ENCODE data around the gene RAB30. TPM values are rescaled to one million over a fixed set of nuclear protein-coding genes. Genes with fewer than 3 reads are reported as not detected.
"Not testable (repeated sequence)": the region's sequence is repeated elsewhere in the genome, so short reads cannot be mapped to it uniquely, and the experiment has no call there.

Gene RAB30
- total RNA-seq, 1 donor from 2014 or later = 12.3 TPM

GRCh38 chr11:82974135-82974534 is 97.6 kb downstream of the RAB30 start:
- Mint-ChIP-seq H3K36me3 (no peaks in the 10 kb centered on the region), H3K4me1 (no peaks in the 10 kb centered on the region), H3K27ac (no peak overlapping the region), H3K9me3 (no peaks in the 10 kb centered on the region), H3K4me3 (no peak overlapping the region), H3K27me3 (ENCODE audit: insufficient read depth, low read depth) (peaks cover 5% of the 10 kb centered on the region)
- TF ChIP-seq, protein P1, sequence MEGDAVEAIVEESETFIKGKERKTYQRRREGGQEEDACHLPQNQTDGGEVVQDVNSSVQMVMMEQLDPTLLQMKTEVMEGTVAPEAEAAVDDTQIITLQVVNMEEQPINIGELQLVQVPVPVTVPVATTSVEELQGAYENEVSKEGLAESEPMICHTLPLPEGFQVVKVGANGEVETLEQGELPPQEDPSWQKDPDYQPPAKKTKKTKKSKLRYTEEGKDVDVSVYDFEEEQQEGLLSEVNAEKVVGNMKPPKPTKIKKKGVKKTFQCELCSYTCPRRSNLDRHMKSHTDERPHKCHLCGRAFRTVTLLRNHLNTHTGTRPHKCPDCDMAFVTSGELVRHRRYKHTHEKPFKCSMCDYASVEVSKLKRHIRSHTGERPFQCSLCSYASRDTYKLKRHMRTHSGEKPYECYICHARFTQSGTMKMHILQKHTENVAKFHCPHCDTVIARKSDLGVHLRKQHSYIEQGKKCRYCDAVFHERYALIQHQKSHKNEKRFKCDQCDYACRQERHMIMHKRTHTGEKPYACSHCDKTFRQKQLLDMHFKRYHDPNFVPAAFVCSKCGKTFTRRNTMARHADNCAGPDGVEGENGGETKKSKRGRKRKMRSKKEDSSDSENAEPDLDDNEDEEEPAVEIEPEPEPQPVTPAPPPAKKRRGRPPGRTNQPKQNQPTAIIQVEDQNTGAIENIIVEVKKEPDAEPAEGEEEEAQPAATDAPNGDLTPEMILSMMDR (IDR thresholded peaks at IDR 0.05) = no peak
- no peak for TF ChIP-seq EZH2phosphoT487 (IDR thresholded peaks at IDR 0.05)
- no peak for TF ChIP-seq EZH2 (IDR thresholded peaks at IDR 0.05)
- H3K4me3 ChIP-seq = no peak overlapping the region
- no peak overlapping the region for H2AFZ ChIP-seq (replicated peaks)
- no peaks in the 10 kb centered on the region for H3K9me3 ChIP-seq (ENCODE audit: low read depth)
- H4K20me1 ChIP-seq (ENCODE audit: low read depth) = no peaks in the 10 kb centered on the region
- no peaks in the 10 kb centered on the region for H3K36me3 ChIP-seq
- H3K27ac ChIP-seq = no peak overlapping the region
- H3F3A ChIP-seq (ENCODE audit: low read depth) = no peaks in the 10 kb centered on the region
- no peaks in the 10 kb centered on the region for H3K27me3 ChIP-seq
- H3K79me2 ChIP-seq (ENCODE audit: low read depth) = no peaks in the 10 kb centered on the region
- peaks cover 10% of the 10 kb centered on the region for H3K4me1 ChIP-seq
- DNase-seq (ENCODE audit: low spot score) = no peak
- H3K9ac ChIP-seq = no peak overlapping the region
- H3K4me2 ChIP-seq = no peak overlapping the region

GRCh38 chr11:82972103-82972502 is 99.6 kb downstream of the RAB30 start:
- no peak overlapping the region for H2AFZ ChIP-seq (replicated peaks)

DNA sequence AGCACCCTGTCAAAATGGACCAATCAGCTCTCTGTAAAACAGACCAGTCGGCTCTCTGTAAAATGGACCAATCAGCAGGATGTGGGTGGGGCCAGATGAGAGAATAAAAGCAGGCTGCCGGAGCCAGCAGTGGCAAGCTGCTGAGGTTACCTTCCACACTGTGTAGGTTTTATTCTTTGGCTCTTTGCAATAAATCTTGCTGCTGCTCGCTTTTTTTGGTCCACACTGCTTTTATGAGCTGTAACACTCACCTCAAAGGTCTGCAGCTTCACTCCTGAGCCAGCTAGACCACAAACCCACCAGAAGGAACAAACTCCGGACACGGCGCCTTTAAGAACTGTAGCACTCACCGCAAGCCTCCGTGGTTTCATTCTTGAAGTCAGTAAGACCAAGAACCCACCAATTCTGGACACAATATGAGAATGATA is 100.2 kb downstream of the RAB30 start:
- H3K27me3 ChIP-seq; H3K79me2 ChIP-seq (ENCODE audit: low read depth); H3K4me1 ChIP-seq; H3K27me3 Mint-ChIP-seq (ENCODE audit: insufficient read depth, low read depth); H3F3A ChIP-seq (ENCODE audit: low read depth); H4K20me1 ChIP-seq (ENCODE audit: low read depth); H3K4me1 Mint-ChIP-seq; H3K4me2 ChIP-seq; H3K27ac Mint-ChIP-seq; H2AFZ ChIP-seq (replicated peaks); H3K9ac ChIP-seq; H3K4me3 Mint-ChIP-seq; H3K4me3 ChIP-seq; H3K36me3 ChIP-seq; H3K9me3 Mint-ChIP-seq; H3K9me3 ChIP-seq (ENCODE audit: low read depth); H3K27ac ChIP-seq; DNase-seq (ENCODE audit: low spot score); H3K36me3 Mint-ChIP-seq: not testable (repeated sequence)

More at GRCh38 chr11:82972103-82972502, 99.6 kb downstream of the RAB30 start:
- H3F3A ChIP-seq (ENCODE audit: low read depth) = no peaks in the 10 kb centered on the region
- H3K4me2 ChIP-seq = no peak overlapping the region
- H3K9me3 ChIP-seq (ENCODE audit: low read depth) = no peaks in the 10 kb centered on the region
- no peak overlapping the region for H3K27ac ChIP-seq
- H3K79me2 ChIP-seq (ENCODE audit: low read depth) = no peaks in the 10 kb centered on the region
- DNase-seq (ENCODE audit: low spot score) = no peak
- Mint-ChIP-seq H3K4me3 (no peak overlapping the region), H3K27ac (no peak overlapping the region), H3K27me3 (ENCODE audit: insufficient read depth, low read depth) (peaks cover 2% of the 10 kb centered on the region), H3K4me1 (no peaks in the 10 kb centered on the region), H3K9me3 (no peaks in the 10 kb centered on the region), H3K36me3 (no peaks in the 10 kb centered on the region)
- peaks cover 10% of the 10 kb centered on the region for H3K4me1 ChIP-seq
- no peaks in the 10 kb centered on the region for H3K27me3 ChIP-seq
- H3K36me3 ChIP-seq = no peaks in the 10 kb centered on the region
- H3K4me3 ChIP-seq = no peak overlapping the region
- no peak overlapping the region for H3K9ac ChIP-seq
- H4K20me1 ChIP-seq (ENCODE audit: low read depth) = no peaks in the 10 kb centered on the region
- no peak for TF ChIP-seq EZH2 (IDR thresholded peaks at IDR 0.05)
- TF ChIP-seq, protein P1 (IDR thresholded peaks at IDR 0.05) = no peak
- TF ChIP-seq EZH2phosphoT487 (IDR thresholded peaks at IDR 0.05) = no peak

GRCh38 chr11:82970507-82971083 is 101.1 kb downstream of the RAB30 start:
- not testable (repeated sequence) for H3K27me3 Mint-ChIP-seq (ENCODE audit: insufficient read depth, low read depth); H3K4me2 ChIP-seq; H3K4me3 Mint-ChIP-seq

More at GRCh38 chr11:82970507-82971083, 101.1 kb downstream of the RAB30 start:
- H3K27ac ChIP-seq; H4K20me1 ChIP-seq (ENCODE audit: low read depth); H3K36me3 ChIP-seq; H3K27ac Mint-ChIP-seq; H3K4me3 ChIP-seq; DNase-seq (ENCODE audit: low spot score); H3K9ac ChIP-seq; H3K9me3 ChIP-seq (ENCODE audit: low read depth); H3K27me3 ChIP-seq; H3K4me1 Mint-ChIP-seq; H3K9me3 Mint-ChIP-seq; H3F3A ChIP-seq (ENCODE audit: low read depth); H3K4me1 ChIP-seq; H3K36me3 Mint-ChIP-seq; H3K79me2 ChIP-seq (ENCODE audit: low read depth); H2AFZ ChIP-seq (replicated peaks): not testable (repeated sequence)

Data from neural progenitor cell (in vitro differentiated cells).